ENCODE measurements around the gene SH3RF3. TPM values are rescaled to one million over a fixed set of nuclear protein-coding genes. Genes with fewer than 3 reads are reported as not detected.

The SH3RF3 gene
- total and polyA plus RNA-seq, 12 donors, result 0.72 to 19.1 (median 12.2) TPM

GRCh38 chr2:109266998-109267854, 138.2 kb downstream of the SH3RF3 start:
- Histone ChIP-seq H3K27ac (peak overlapping the region in 1 of 5 donors; percentile 80), H3K27me3 (no peaks in the 10 kb centered on the region), H3K9me3 (replicated peaks in 1 of 3) (no peaks in the 10 kb centered on the region), H3K4me1 (replicated peaks in 1 of 2) (peaks cover 0 to 22% of the 10 kb centered on the region in 2 donors), H3K4me3 (no peak overlapping the region), H3K36me3 (replicated peaks in 1 of 2) (no peaks in the 10 kb centered on the region)
- TF ChIP-seq POLR2A (IDR thresholded peaks at IDR 0.05), result no peak
- TF ChIP-seq CTCF (IDR thresholded peaks at IDR 0.05), result no peak
- intact Hi-C loops (cut with DNase I), result no loop called here
- 75 to 79% (median 77%) methylated on average over 15 to 16 of the region's 16 CpGs for WGBS, 4 donors
- DNase-seq, result peak in 2 of 7 donors; percentile 8 to 28

- intact Hi-C loops (cut with DNase I), result no loop called here
- Histone ChIP-seq H3K36me3 (replicated peaks in 1 of 2) (no peaks in the 10 kb centered on the region), H3K9me3 (replicated peaks in 1 of 3) (no peaks in the 10 kb centered on the region), H3K4me1 (replicated peaks in 1 of 2) (peaks cover 0 to 22% of the 10 kb centered on the region in 2 donors), H3K4me3 (no peak overlapping the region), H3K27ac (no peak overlapping the region), H3K27me3 (no peaks in the 10 kb centered on the region)
- 83 to 99% (median 93%) methylated on average over 7 of the region's 7 CpGs for WGBS, 4 donors
- no peak for DNase-seq
- no peak for TF ChIP-seq POLR2A (IDR thresholded peaks at IDR 0.05)
- no peak for TF ChIP-seq CTCF (IDR thresholded peaks at IDR 0.05)
Observed at GRCh38 chr2:109268916-109269315, 139.9 kb downstream of the SH3RF3 start.

GRCh38 chr2:109269706-109270504, 140.9 kb downstream of the SH3RF3 start:
- TF ChIP-seq CTCF (IDR thresholded peaks at IDR 0.05) (no peak), POLR2A (IDR thresholded peaks at IDR 0.05) (no peak)
- H3K27me3 ChIP-seq, result no peaks in the 10 kb centered on the region
- H3K4me3 ChIP-seq, result no peak overlapping the region
- no peak overlapping the region for H3K27ac ChIP-seq
- no peak for DNase-seq
- H3K9me3 ChIP-seq (replicated peaks in 1 of 3), result no peaks in the 10 kb centered on the region
- 87 to 92% (median 91%) methylated on average over 9 to 11 of the region's 11 CpGs for WGBS, 4 donors
- H3K4me1 ChIP-seq (replicated peaks in 1 of 2), result peaks cover 0 to 22% of the 10 kb centered on the region in 2 donors
- intact Hi-C loops (cut with DNase I), result no loop called here
- no peaks in the 10 kb centered on the region for H3K36me3 ChIP-seq (replicated peaks in 1 of 2)

Measured in adrenal gland (tissue), 12 donors.